ENCODE measurements around the gene BORCS5. TPM values are rescaled to one million over a fixed set of nuclear protein-coding genes. Genes with fewer than 3 reads are reported as not detected.
"Not testable (repeated sequence)": the region's sequence is repeated elsewhere in the genome, so short reads cannot be mapped to it uniquely, and the experiment has no call there.

The BORCS5 gene
- total RNA-seq, 2 experiments from 2014 or later, result 30.9 to 32.4 TPM

DNA sequence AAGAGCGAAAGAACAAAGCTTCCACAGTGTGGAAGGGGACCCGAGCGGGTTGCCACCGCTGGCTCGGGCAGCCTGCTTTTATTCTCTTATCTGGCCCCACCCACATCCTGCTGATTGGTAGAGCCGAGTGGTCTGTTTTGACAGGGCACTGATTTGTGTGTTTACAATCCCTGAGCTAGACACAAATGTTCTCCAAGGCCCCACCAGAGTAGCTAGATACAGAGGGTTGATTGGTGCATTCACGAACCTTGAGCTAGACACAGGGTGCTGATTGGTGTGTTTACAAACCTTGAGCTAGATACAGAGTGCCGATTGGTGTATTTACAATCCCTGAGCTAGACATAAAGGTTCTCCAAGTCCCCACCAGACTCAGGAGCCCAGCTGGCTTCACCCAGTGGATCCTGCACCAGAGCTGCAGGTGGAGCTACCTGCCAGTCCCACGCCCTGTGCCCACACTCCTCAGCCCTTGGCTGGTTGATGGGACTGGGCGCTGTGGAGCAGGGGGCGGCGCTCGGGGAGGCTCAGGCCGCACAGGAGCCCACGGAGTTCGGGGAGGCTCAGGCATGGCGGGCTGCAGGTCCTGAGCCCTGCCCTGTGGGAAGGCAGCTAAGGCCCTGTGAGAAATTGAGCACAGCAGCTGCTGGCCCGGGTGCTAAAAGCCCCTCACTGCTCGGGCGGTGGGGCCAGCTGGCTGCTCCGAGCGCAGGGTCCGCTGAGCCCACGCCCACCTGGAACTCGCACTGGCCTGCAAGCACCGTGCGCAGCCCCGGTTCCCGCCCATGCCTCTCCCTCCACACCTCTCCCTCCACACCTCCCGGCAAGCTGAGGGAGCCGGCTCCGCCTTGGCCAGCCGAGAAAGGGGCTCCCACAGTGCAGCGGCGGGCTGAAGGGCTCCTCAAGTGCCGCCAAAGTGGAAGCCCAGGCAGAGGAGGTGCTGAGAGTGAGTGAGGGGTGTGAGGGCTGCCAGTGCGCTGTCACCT lies 115.4 kb downstream of the BORCS5 start:
- H3K36me3 Mint-ChIP-seq (ENCODE audit: low read depth), result peaks cover 78% of the 10 kb centered on the region
- not testable (repeated sequence) for H3K9me3 Mint-ChIP-seq, H3K4me3 Mint-ChIP-seq, H3K27me3 Mint-ChIP-seq, DNase-seq
- ChIA-PET POLR2A (interaction anchor here (0.5 to 22.6 kb wide), 12 partner anchors 9 to 249 kb away, joined by 3 to 580 read pairs (median 72); partner anchors contain the start of genes BORCS5, CDKN1B and GPR19), CTCF (interaction anchor here (2.1 to 4.3 kb wide), 3 partner anchors 31 to 265 kb away, joined by 9 to 23 read pairs (median 16); no protein-coding TSS in a partner anchor)
- H3K27ac Mint-ChIP-seq, result peak overlapping the region; percentile 100
- peaks cover 88% of the 10 kb centered on the region for H3K4me1 Mint-ChIP-seq

DNA sequence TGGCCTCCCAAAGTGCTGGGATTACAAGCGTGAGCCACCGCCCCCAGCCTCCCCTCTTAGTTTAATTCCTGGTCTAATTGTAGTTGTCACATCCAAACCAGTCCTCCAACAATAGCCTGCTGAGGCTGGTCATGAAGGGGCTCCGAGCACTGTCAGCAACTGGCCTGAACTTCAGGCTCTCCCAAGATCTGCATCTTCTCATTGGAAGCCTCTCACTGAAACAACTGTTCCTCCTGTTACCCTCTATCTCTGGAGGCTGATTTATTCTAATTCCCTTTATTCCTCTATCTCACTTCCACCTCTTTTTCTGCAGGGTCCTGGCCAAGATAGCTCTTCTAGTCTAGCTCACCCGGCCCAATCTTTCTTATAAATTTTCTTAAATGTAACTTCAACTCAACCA lies 116.3 kb downstream of the BORCS5 start:
- Mint-ChIP-seq H3K9me3 (peaks cover 3% of the 10 kb centered on the region), H3K27ac (peak overlapping the region; percentile 100), H3K4me3 (no peak overlapping the region), H3K27me3 (no peaks in the 10 kb centered on the region), H3K36me3 (ENCODE audit: low read depth) (peaks cover 77% of the 10 kb centered on the region), H3K4me1 (peaks cover 85% of the 10 kb centered on the region)
- ChIA-PET POLR2A (interaction anchor here (1.5 to 22.6 kb wide), 17 partner anchors 12 to 264 kb away, joined by 6 to 580 read pairs (median 52); partner anchors contain the start of genes BORCS5, CDKN1B, DUSP16 and GPR19), CTCF (interaction anchor here (0.6 to 4.7 kb wide), 16 partner anchors 8 to 264 kb away, joined by 3 to 42 read pairs (median 8); partner anchors contain the start of gene DUSP16)
- DNase-seq, result no peak

- peak overlapping the region; percentile 67 for H3K4me3 Mint-ChIP-seq
- peaks cover 84% of the 10 kb centered on the region for H3K4me1 Mint-ChIP-seq
- ChIA-PET POLR2A (interaction anchor here (0.9 to 22.6 kb wide), 28 partner anchors 13 to 262 kb away, joined by 3 to 580 read pairs (median 13); partner anchors contain the start of genes BORCS5, CDKN1B, DUSP16 and GPR19), CTCF (interaction anchor here (0.7 to 4.7 kb wide), 24 partner anchors 8 to 262 kb away, joined by 3 to 42 read pairs (median 7); partner anchors contain the start of genes BORCS5 and DUSP16)
- H3K9me3 Mint-ChIP-seq, result peaks cover 3% of the 10 kb centered on the region
- DNase-seq, result peak; percentile 72
- no peaks in the 10 kb centered on the region for H3K27me3 Mint-ChIP-seq
- peak overlapping the region; percentile 100 for H3K27ac Mint-ChIP-seq
- H3K36me3 Mint-ChIP-seq (ENCODE audit: low read depth), result peaks cover 78% of the 10 kb centered on the region
Measured at GRCh38 chr12:12474471-12474928, 117.6 kb downstream of the BORCS5 start.

DNA sequence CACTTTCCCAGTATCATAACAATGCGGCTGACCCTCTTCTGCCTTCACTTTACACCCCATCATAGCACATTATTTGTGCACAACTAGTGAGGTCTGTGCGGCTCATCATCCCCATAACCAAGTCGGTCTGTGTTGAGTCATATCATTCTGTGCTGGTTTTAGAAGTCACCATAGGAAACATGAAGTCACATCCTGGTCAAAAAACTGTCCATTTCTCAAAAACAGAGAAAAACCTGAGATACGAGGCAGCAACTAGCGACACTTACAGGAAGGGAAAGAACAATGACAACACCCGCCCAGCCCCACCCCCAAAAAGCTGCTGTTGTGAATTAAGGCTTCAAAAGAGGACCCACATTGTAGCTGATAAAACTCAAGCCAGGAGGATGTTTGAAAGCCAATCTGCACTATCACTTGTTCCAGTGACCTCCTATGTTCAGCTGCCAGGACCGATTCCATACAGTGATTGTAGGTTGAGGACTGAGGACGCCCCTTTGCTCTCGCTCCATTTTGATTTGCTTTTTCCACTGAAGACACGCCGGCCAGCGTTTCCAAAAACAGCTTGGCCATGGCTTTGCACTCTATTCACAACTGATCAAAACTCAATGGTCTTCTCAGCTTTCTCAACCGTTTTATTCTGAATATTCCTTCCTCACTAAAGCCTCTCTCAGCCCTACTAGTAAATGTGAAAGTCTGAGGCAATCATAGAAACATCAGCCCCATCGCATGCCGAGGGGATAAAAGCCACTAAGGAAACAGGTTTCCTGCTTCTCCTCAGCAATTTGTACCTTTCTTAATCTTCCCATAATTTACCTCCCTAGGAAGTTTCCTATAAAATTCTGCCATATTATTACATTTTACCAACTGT lies 118.3 kb downstream of the BORCS5 start:
- peaks cover 2% of the 10 kb centered on the region for H3K9me3 Mint-ChIP-seq
- peak; percentile 74 for DNase-seq
- H3K27me3 Mint-ChIP-seq, result no peaks in the 10 kb centered on the region
- H3K27ac Mint-ChIP-seq, result peak overlapping the region; percentile 100
- peaks cover 80% of the 10 kb centered on the region for H3K36me3 Mint-ChIP-seq (ENCODE audit: low read depth)
- POLR2A ChIA-PET, result interaction anchor here (0.8 to 22.6 kb wide), 30 partner anchors 12 to 262 kb away, joined by 3 to 580 read pairs (median 10); partner anchors contain the start of genes BORCS5, CDKN1B, DUSP16 and GPR19
- H3K4me1 Mint-ChIP-seq, result peaks cover 86% of the 10 kb centered on the region
- peak overlapping the region; percentile 67 for H3K4me3 Mint-ChIP-seq
- CTCF ChIA-PET, result interaction anchor here (0.8 to 4.7 kb wide), 23 partner anchors 8 to 262 kb away, joined by 3 to 42 read pairs (median 7); partner anchors contain the start of genes BORCS5 and DUSP16

- DNase-seq, result no peak
- POLR2A ChIA-PET, result interaction anchor here (0.6 to 22.6 kb wide), 16 partner anchors 10 to 260 kb away, joined by 3 to 580 read pairs (median 52); partner anchors contain the start of genes BORCS5, CDKN1B, DUSP16 and GPR19
- Mint-ChIP-seq H3K27ac (peak overlapping the region; percentile 52), H3K4me1 (peaks cover 83% of the 10 kb centered on the region), H3K27me3 (no peaks in the 10 kb centered on the region), H3K9me3 (no peaks in the 10 kb centered on the region), H3K4me3 (no peak overlapping the region), H3K36me3 (ENCODE audit: low read depth) (peaks cover 72% of the 10 kb centered on the region)
- CTCF ChIA-PET, result interaction anchor here (2.4 to 4.7 kb wide), 6 partner anchors 10 to 119 kb away, joined by 7 to 42 read pairs (median 24); partner anchors contain the start of genes BORCS5 and DUSP16
Measured at GRCh38 chr12:12476857-12477531, 120.1 kb downstream of the BORCS5 start.

- ChIA-PET CTCF (interaction anchor here (4.2 to 4.7 kb wide), 4 partner anchors 86 to 120 kb away, joined by 17 to 42 read pairs (median 34); partner anchors contain the start of genes BORCS5 and DUSP16), POLR2A (interaction anchor here (1.0 to 22.6 kb wide), 11 partner anchors 10 to 259 kb away, joined by 3 to 580 read pairs (median 90); partner anchors contain the start of genes BORCS5, CDKN1B, DUSP16 and GPR19)
- Mint-ChIP-seq H3K36me3 (ENCODE audit: low read depth) (peaks cover 75% of the 10 kb centered on the region), H3K9me3 (no peaks in the 10 kb centered on the region), H3K27ac (peak overlapping the region; percentile 52), H3K27me3 (no peaks in the 10 kb centered on the region), H3K4me3 (no peak overlapping the region), H3K4me1 (peaks cover 85% of the 10 kb centered on the region)
- no peak for DNase-seq
Measured at GRCh38 chr12:12477532-12477890, 120.6 kb downstream of the BORCS5 start.

DNA sequence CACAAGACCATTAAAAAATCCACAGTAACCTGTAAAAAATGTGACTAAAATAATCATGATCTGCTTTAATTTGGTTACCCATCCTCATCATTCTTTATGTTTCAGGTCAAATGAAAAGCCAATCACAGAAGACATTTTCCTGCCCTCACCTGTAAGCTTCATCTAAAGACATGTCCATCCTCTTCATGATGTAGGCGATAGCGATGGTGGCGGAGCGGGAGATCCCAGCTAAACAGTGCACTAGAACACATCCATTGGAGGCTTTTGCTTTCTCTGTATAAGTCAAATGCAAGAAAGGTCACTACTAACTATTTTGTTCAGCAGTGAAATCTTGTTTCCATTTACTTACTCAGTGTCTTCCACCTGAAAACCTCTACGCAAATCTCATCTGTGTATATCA lies 123.2 kb downstream of the BORCS5 start:
- no peaks in the 10 kb centered on the region for H3K9me3 Mint-ChIP-seq

DNA sequence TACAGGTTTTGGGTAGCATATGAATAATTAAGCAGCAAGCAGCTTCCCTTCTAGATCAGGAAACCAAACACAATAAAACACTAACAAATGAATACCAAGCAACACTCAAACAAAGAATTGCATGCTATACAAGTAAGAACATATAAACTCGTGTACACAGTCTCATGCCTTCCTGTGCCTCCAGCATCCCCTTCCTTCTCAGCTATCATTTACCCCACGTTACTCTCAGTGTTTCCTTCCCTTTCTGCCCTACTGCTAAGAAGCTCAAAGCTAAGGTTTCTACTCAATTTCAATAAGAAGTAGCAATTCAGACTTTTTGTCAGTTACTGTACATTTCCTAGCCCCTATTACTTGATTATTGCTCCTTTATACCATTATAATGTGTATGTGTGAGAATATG lies 124.8 kb downstream of the BORCS5 start:
- Mint-ChIP-seq H3K9me3 (no peaks in the 10 kb centered on the region), H3K27ac (peak overlapping the region; percentile 94), H3K27me3 (no peaks in the 10 kb centered on the region), H3K4me3 (peak overlapping the region; percentile 46), H3K4me1 (peaks cover 77% of the 10 kb centered on the region), H3K36me3 (ENCODE audit: low read depth) (peaks cover 79% of the 10 kb centered on the region)
- DNase-seq, result no peak
- ChIA-PET CTCF (interaction anchor here (0.8 to 2.6 kb wide), 11 partner anchors 8 to 237 kb away, joined by 3 to 14 read pairs (median 5); partner anchors contain the start of gene DUSP16), POLR2A (interaction anchor here (0.6 to 22.6 kb wide), 26 partner anchors 6 to 831 kb away, joined by 3 to 580 read pairs (median 10); partner anchors contain the start of genes BORCS5, CDKN1B, DUSP16 and ETV6)

More for the DNA sequence above, 123.2 kb downstream of the BORCS5 start:
- H3K27ac Mint-ChIP-seq, result peak overlapping the region; percentile 65
- no peaks in the 10 kb centered on the region for H3K27me3 Mint-ChIP-seq
- no peak for DNase-seq
- ChIA-PET CTCF (interaction anchor here (2.0 kb wide), 1 partner anchor 38 kb away, joined by 7 read pairs; no protein-coding TSS in a partner anchor), POLR2A (interaction anchor here (0.9 to 22.6 kb wide), 8 partner anchors 19 to 241 kb away, joined by 3 to 580 read pairs (median 114); partner anchors contain the start of genes BORCS5 and CDKN1B)
- peaks cover 84% of the 10 kb centered on the region for H3K36me3 Mint-ChIP-seq (ENCODE audit: low read depth)
- H3K4me3 Mint-ChIP-seq, result no peak overlapping the region
- H3K4me1 Mint-ChIP-seq, result peaks cover 80% of the 10 kb centered on the region

DNA sequence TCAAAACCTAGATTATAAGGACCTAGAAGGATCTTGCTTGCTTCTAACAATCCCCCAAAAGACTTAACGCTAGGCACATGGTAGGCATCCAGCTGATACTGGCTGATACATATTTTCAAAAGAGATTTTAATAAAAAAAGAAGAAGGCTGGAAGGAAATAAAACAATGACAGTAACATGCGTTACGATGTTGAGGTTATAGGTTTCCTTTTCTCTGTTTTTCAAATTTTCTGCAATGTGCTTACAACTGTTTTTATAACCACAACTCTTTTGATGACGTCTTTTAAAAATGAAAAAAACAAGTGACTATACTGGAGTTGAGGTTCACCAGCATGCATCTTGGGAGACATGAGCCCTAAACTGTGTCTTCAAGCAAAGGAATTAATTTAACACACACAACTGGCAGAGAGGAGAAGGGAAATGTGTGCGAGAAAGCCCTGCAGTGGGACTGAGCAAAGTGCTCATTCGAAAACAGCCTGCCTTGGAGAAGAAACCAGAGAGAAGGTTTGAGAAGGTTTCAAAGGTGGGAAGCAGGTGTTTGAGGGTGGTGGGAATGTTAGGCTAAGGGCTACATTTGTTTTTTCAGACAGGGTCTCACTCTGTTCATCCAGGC lies 125.4 kb downstream of the BORCS5 start:
- ChIA-PET CTCF (interaction anchor here (0.7 to 2.6 kb wide), 12 partner anchors 8 to 255 kb away, joined by 3 to 14 read pairs (median 6); partner anchors contain the start of gene DUSP16), POLR2A (interaction anchor here (0.6 to 22.6 kb wide), 31 partner anchors 7 to 832 kb away, joined by 3 to 580 read pairs (median 8); partner anchors contain the start of genes BORCS5, CDKN1B, CREBL2 and DUSP16)
- Mint-ChIP-seq H3K4me3 (peak overlapping the region; percentile 78), H3K9me3 (no peaks in the 10 kb centered on the region), H3K4me1 (peaks cover 77% of the 10 kb centered on the region), H3K27me3 (no peaks in the 10 kb centered on the region), H3K36me3 (ENCODE audit: low read depth) (peaks cover 78% of the 10 kb centered on the region), H3K27ac (peak overlapping the region; percentile 94)
- peak; percentile 59 for DNase-seq

DNA sequence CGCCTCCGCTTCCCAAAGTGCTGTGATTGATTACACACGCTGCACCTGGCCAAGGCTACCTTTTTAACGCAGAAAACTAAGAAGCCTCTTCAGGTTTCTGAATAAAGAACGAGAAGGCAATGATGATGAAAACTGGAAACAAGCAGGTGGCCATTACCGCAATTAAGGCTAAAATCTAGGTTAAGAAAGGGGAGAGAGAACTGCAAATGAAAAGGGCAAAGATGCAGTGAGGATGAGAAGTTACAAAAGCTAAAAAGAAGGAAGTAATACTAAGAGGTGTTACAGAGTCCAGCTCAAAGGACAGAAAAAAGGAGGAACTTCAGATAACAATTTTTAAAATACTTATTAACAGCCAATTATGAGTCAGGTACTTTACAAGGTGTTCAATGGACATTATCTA lies 126.1 kb downstream of the BORCS5 start:
- Mint-ChIP-seq H3K4me3 (peak overlapping the region; percentile 78), H3K36me3 (ENCODE audit: low read depth) (peaks cover 77% of the 10 kb centered on the region), H3K27ac (peak overlapping the region; percentile 94), H3K9me3 (no peaks in the 10 kb centered on the region), H3K4me1 (peaks cover 78% of the 10 kb centered on the region), H3K27me3 (no peaks in the 10 kb centered on the region)
- no peak for DNase-seq
- CTCF ChIA-PET, result interaction anchor here (0.7 to 2.6 kb wide), 9 partner anchors 8 to 254 kb away, joined by 3 to 14 read pairs (median 8); partner anchors contain the start of gene DUSP16
- POLR2A ChIA-PET, result interaction anchor here (0.6 to 22.6 kb wide), 20 partner anchors 8 to 473 kb away, joined by 3 to 580 read pairs (median 32); partner anchors contain the start of genes BORCS5, CDKN1B, CREBL2 and DUSP16

Measured in activated CD4-positive, alpha-beta memory T cell treated with anti-CD3 and anti-CD28 coated beads, Interleukin-2, amount 10 ng/mL, durations not matched to agents 7 days and 5 days (primary cell).